ENCODE measurements around the gene UBE3B.

Gene UBE3B

GRCh38 chr12:109575683-109576082 is 98.2 kb downstream of the UBE3B start:
- no peak for TF ChIP-seq CTCF (IDR thresholded peaks at IDR 0.05; ENCODE audit: control extremely low read depth, extremely low read depth, low read depth, missing control alignments)
- ChIA-PET POLR2A (interaction anchor here (0.7 kb wide), 1 partner anchor 127 kb away, joined by 4 read pairs; no protein-coding TSS in a partner anchor), CTCF (interaction anchor here (1.0 to 5.4 kb wide), 3 partner anchors 11 to 269 kb away, joined by 3 to 41 read pairs (median 3); no protein-coding TSS in a partner anchor)
- no peak for DNase-seq (ENCODE audit: extremely low spot score)

GRCh38 chr12:109577311-109577710 is 99.9 kb downstream of the UBE3B start:
- no peak for TF ChIP-seq CTCF (IDR thresholded peaks at IDR 0.05; ENCODE audit: control extremely low read depth, extremely low read depth, low read depth, missing control alignments)
- DNase-seq (ENCODE audit: extremely low spot score) = no peak
- ChIA-PET POLR2A (no interaction called here), CTCF (no interaction called here)

GRCh38 chr12:109578330-109578927 is 101.0 kb downstream of the UBE3B start:
- TF ChIP-seq CTCF (IDR thresholded peaks at IDR 0.05; ENCODE audit: control extremely low read depth, extremely low read depth, low read depth, missing control alignments) = no peak
- POLR2A ChIA-PET = no interaction called here
- CTCF ChIA-PET = no interaction called here
- no peak for DNase-seq (ENCODE audit: extremely low spot score)

- TF ChIP-seq CTCF (IDR thresholded peaks at IDR 0.05; ENCODE audit: control extremely low read depth, extremely low read depth, low read depth, missing control alignments) = no peak
- no peak for DNase-seq (ENCODE audit: extremely low spot score)
- CTCF ChIA-PET = no interaction called here
- POLR2A ChIA-PET = no interaction called here
These were observed 102.2 kb downstream of the UBE3B start for GRCh38 chr12:109579639-109580038.

GRCh38 chr12:109580272-109580671 is 102.8 kb downstream of the UBE3B start:
- DNase-seq (ENCODE audit: extremely low spot score) = no peak
- POLR2A ChIA-PET = no interaction called here
- CTCF ChIA-PET = interaction anchor here (2.1 kb wide), 1 partner anchor 11 kb away, joined by 5 read pairs; no protein-coding TSS in a partner anchor
- TF ChIP-seq CTCF (IDR thresholded peaks at IDR 0.05; ENCODE audit: control extremely low read depth, extremely low read depth, low read depth, missing control alignments) = no peak

- DNase-seq (ENCODE audit: extremely low spot score) = no peak
- TF ChIP-seq CTCF (IDR thresholded peaks at IDR 0.05; ENCODE audit: control extremely low read depth, extremely low read depth, low read depth, missing control alignments) = no peak
- ChIA-PET CTCF (interaction anchor here (1.1 to 6.4 kb wide), 3 partner anchors 11 to 16 kb away, joined by 3 to 56 read pairs (median 5); no protein-coding TSS in a partner anchor), POLR2A (no interaction called here)
These were observed 103.4 kb downstream of the UBE3B start for GRCh38 chr12:109580684-109581333.
